Transverse colon (tissue), 4 donors: Measurements from ENCODE around the gene TULP3. TPM values are rescaled to one million over a fixed set of nuclear protein-coding genes. Genes with fewer than 3 reads are reported as not detected.

Experiments
- DNase-seq: peaks from one replicate; pipeline ENCODE4 v3.0.0-alpha.2; 2019
- H3K27ac ChIP-seq, 4 donors: fragments of 200-600 bp; sonication (generic); 2 replicates each; pipeline ENCODE4 v1.5.1; 2016 to 2018; ENCODE audit warnings: inconsistent platforms in 4 of 4
- H3K27me3 ChIP-seq: fragments of 200-600 bp; sonication (generic); 2 replicates; pipeline ENCODE4 v1.5.1; 2017; ENCODE audit warnings: inconsistent platforms
- H3K36me3 ChIP-seq, 4 donors: fragments of 200-600 bp; sonication (generic); 2 replicates each; pipeline ENCODE4 v1.5.1; 2017 to 2019; ENCODE audit warnings: inconsistent platforms in 4 of 4
- H3K4me1 ChIP-seq, 4 donors: fragments of 200-600 bp; sonication (generic); 2 replicates each; pipeline ENCODE4 v1.5.1; 2017 to 2020; ENCODE audit warnings: inconsistent platforms in 4 of 4
- H3K4me3 ChIP-seq, 4 donors: fragments of 200-600 bp; sonication (generic); 1 replicate in 1 of 4; 2 replicates in 3 of 4; pipeline versions ENCODE4 v1.5.1 to v1.6.1; 2017 to 2019; ENCODE audit warnings: inconsistent platforms in 4 of 4
- H3K9me3 ChIP-seq, 2 donors: fragments of 200-600 bp; sonication (generic); 2 replicates each; pipeline ENCODE4 v1.5.1; 2017 to 2019; ENCODE audit warnings: inconsistent platforms in 2 of 2
- EP300 ChIP-seq: sonication (generic); formaldehyde crosslinking; IDR thresholded peaks from one replicate; pipeline ENCODE4 v1.6.1; 2017; ENCODE audit warnings: antibody characterized with exemption, low read depth
- POLR2A ChIP-seq: fragments of 450-650 bp; IDR thresholded peaks from one replicate; pipeline ENCODE4 v1.6.1; 2016; ENCODE audit warnings: antibody characterized with exemption, mild to moderate bottlenecking, moderate library complexity
- POLR2AphosphoS5 ChIP-seq, 3 donors: sonication (generic); formaldehyde crosslinking; IDR thresholded peaks; one replicate each; pipeline ENCODE4 v1.6.1; 2016; ENCODE audit warnings: antibody characterized with exemption in 3 of 3
- WGBS, 2 donors: methylation state at CpG; one replicate each; pipeline ENCODE4 v1.1.5; 2018; ENCODE audit warnings: low coverage in 1 of 2; 5-methylcytosine and 5-hydroxymethylcytosine counted together
- in situ Hi-C, 4 donors: fragments of 200-750 bp; cut with MboI; loops; one replicate each; pipeline versions ENCODE4 v1.15.0 to v1.15.1; 2017; ENCODE audit warnings: low sequenced_read_pairs in 3 of 4, low pct_ligation_motif_present in 1 of 4, low pct_unique_long_range_greater_than_20kb in 1 of 4
- intact Hi-C: fragments of 100-400 bp; cut with DNase I; formaldehyde crosslinking; loops from one replicate; pipeline ENCODE4 v1.15.1; 2023; ENCODE audit warnings: low total_unique reads
- total RNA-seq, 4 donors: library from RNA; depleted of rRNA; stranded (reverse); fragments of >200 nt; gene quantifications; one replicate each; pipeline ENCODE4 v1.1.0, GENCODE V29; 2016
- TF ChIP-seq, protein P1 (sequence below), 5 experiments: fragments of 200-600 bp in 3 of 5; fragments of 450-650 bp in 2 of 5; sonication (generic) in 3 of 5; IDR thresholded peaks; 1 replicate in 2 of 5; 2 replicates in 3 of 5; pipeline ENCODE4 v1.5.1; 2016 to 2017; ENCODE audit warnings: antibody characterized with exemption in 5 of 5, inconsistent platforms in 3 of 5, mild to moderate bottlenecking in 2 of 5, moderate library complexity in 1 of 5

TULP3 gene
- total RNA-seq, 4 donors from 2014 or later = 7.4 to 21.3 (median 16.9) TPM

DNA sequence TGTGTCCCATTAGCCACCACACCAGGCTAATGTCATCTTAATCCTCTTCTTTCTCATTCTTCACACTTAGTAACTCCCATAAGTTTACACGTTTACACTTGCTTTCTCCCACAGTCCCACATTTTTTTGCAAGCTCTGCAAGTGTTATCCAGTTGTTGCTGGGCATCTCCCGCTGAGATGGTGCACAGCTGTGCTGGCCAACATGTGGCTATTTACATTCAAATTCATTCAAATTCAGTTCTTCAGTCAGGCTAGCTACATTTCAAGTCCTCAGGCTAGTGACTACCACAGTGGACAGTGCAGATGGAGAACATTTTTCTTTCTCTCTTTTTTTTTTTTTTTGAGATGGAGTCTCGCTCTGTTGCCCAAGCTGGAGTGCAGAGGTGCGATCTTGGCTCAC, 58.7 kb downstream of the TULP3 start:
- DNase-seq = no peak
- TF ChIP-seq EP300 (no peak), POLR2A (no peak), POLR2AphosphoS5 (IDR thresholded peaks at IDR 0.05) (no peak)
- TF ChIP-seq, protein P1, sequence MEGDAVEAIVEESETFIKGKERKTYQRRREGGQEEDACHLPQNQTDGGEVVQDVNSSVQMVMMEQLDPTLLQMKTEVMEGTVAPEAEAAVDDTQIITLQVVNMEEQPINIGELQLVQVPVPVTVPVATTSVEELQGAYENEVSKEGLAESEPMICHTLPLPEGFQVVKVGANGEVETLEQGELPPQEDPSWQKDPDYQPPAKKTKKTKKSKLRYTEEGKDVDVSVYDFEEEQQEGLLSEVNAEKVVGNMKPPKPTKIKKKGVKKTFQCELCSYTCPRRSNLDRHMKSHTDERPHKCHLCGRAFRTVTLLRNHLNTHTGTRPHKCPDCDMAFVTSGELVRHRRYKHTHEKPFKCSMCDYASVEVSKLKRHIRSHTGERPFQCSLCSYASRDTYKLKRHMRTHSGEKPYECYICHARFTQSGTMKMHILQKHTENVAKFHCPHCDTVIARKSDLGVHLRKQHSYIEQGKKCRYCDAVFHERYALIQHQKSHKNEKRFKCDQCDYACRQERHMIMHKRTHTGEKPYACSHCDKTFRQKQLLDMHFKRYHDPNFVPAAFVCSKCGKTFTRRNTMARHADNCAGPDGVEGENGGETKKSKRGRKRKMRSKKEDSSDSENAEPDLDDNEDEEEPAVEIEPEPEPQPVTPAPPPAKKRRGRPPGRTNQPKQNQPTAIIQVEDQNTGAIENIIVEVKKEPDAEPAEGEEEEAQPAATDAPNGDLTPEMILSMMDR (IDR thresholded peaks at IDR 0.05) = no peak
- intact Hi-C loops = loop anchor here (10.0 kb wide), 1 partner anchor 95 kb away; the partner anchor contains the start of gene TEX52
- Histone ChIP-seq H3K9me3 (no peaks in the 10 kb centered on the region), H3K4me3 (no peak overlapping the region), H3K4me1 (peaks cover 0 to 4% (median 0%) of the 10 kb centered on the region in 4 donors), H3K27ac (no peak overlapping the region), H3K36me3 (no peaks in the 10 kb centered on the region), H3K27me3 (no peaks in the 10 kb centered on the region)
- 80 to 84% methylated on average over 1 to 4 of the region's 4 CpGs for WGBS, 2 donors
- in situ Hi-C loops = no loop called here

DNA sequence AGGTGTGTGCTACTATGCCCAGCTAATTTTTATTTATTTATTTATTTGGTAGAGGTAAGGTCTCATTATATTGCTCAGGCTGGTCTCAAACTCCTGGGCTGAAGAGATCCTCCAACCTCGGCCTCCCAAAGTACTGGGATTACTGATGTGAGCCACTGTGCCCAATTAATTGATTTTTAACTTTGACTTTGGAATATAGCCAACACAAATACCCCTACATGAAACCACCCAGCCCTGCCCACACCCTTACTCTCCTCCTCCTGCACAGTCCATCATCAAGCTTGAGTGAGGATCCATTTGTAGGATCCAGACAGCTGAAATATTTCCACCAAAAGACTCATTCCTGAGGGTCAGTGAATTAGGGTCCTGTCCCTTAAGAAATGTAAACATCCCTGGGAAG, 65.2 kb downstream of the TULP3 start:
- peaks cover 0 to 26% (median 12%) of the 10 kb centered on the region in 4 donors for H3K4me1 ChIP-seq
- no peaks in the 10 kb centered on the region for H3K27me3 ChIP-seq
- H3K4me3 ChIP-seq = no peak overlapping the region
- H3K36me3 ChIP-seq = no peaks in the 10 kb centered on the region
- WGBS, 2 donors = 59 to 60% methylated on average over 1 of the region's 1 CpG
- in situ Hi-C loops = no loop called here
- TF ChIP-seq, protein P1 (IDR thresholded peaks at IDR 0.05) = no peak
- no peak for TF ChIP-seq EP300
- TF ChIP-seq POLR2A = no peak
- TF ChIP-seq POLR2AphosphoS5 (IDR thresholded peaks at IDR 0.05) = no peak
- intact Hi-C loops = no loop called here
- no peaks in the 10 kb centered on the region for H3K9me3 ChIP-seq
- DNase-seq = no peak
- no peak overlapping the region for H3K27ac ChIP-seq

DNA sequence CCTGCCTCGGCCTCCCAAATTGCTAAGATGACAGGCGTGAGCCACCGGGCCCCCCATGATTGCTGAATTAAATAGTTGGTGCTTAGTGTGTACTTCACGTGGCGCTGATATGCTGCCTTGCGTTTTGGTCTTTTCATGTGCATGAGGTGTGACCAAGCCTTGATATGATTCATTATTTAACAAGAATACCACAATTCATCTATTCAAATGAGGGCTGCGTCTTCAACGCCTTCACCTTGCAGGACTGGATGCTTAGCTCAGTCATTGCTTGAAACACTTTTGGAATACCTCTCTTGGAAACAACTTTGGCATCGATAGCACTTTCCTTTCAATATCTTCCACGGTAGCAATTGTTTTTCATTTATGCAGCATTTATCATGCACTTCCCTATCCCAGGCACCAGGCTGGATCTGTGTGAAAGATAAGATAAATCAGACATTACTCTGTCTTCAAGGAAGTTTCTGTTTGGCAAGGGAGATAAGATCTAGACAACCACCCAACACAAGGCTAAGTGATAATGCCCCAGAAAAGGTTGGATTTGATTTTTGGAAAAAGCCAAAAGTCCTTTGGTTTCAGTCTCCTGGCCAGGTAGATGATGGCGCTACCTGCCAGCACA, 67.2 kb downstream of the TULP3 start:
- peak overlapping the region in 3 of 4 donors; percentile 53 to 85 (median 57) for H3K4me3 ChIP-seq
- peaks cover 0 to 36% (median 12%) of the 10 kb centered on the region in 4 donors for H3K4me1 ChIP-seq
- TF ChIP-seq, protein P1 (IDR thresholded peaks at IDR 0.05) = peak in 3 of 5 experiments; percentile 9 to 30 (median 30)
- TF ChIP-seq POLR2AphosphoS5 (IDR thresholded peaks at IDR 0.05) (no peak), POLR2A (no peak)
- no peaks in the 10 kb centered on the region for H3K27me3 ChIP-seq
- no peaks in the 10 kb centered on the region for H3K36me3 ChIP-seq
- no peak for DNase-seq
- no peaks in the 10 kb centered on the region for H3K9me3 ChIP-seq
- 47 to 67% methylated on average over 4 to 11 of the region's 11 CpGs for WGBS, 2 donors
- peak overlapping the region; percentile 85 to 90 (median 88) for H3K27ac ChIP-seq
- in situ Hi-C loops (no loop called here), intact Hi-C loops (no loop called here)

DNA sequence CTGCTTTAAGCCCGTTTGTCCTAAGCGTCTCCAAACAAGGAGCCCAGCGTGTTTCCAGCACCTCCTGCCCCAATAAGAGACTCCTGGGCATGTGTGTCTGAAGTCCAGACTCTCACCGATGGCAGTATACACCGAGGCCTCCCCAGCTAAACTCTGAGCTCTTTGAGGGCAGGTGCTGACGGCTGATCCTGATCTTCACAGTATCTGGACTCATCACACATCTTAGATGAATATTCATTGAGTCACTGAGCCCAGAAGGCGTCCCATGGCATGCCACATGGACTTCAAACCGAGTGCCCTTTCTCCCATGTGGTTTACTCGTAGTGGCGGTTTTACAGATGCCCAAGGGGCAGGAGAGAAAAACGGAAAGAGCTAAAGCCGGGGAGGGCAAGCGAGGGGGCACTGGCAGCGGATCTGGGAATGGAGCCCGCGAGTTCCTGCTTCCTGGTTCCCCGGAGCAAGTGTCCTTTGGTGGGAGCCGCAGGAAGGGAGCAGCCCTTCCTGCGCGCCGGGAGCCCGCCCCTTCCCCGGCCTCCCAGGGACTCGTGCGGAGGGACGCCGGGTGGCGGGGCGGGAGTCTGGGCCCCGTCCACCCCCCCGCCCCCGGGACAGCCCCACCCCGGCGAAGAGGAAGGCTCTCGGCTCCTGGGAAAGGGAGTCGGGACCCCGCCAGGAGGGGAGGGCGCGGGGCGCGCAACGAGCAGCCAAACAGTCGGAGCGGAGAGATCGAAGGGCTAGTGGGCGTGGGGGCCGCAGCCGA, 67.9 kb downstream of the TULP3 start:
- Histone ChIP-seq H3K9me3 (no peaks in the 10 kb centered on the region), H3K27ac (peak overlapping the region; percentile 85 to 90 (median 88)), H3K4me1 (peaks cover 0 to 36% (median 12%) of the 10 kb centered on the region in 4 donors), H3K36me3 (no peaks in the 10 kb centered on the region), H3K27me3 (no peaks in the 10 kb centered on the region), H3K4me3 (peak overlapping the region; percentile 53 to 85 (median 57))
- in situ Hi-C loops (no loop called here), intact Hi-C loops (no loop called here)
- peak; percentile 73 for DNase-seq
- TF ChIP-seq EP300 (no peak), POLR2AphosphoS5 (IDR thresholded peaks at IDR 0.05) (peak in 1 of 3 donors; percentile 25), POLR2A (peak; percentile 53)
- TF ChIP-seq, protein P1 (IDR thresholded peaks at IDR 0.05) = no peak
- WGBS, 2 donors = 0 to 4% methylated on average over 2 to 21 of the region's 48 CpGs
